ENCODE results near the gene PRR12.

The PRR12 gene

DNA sequence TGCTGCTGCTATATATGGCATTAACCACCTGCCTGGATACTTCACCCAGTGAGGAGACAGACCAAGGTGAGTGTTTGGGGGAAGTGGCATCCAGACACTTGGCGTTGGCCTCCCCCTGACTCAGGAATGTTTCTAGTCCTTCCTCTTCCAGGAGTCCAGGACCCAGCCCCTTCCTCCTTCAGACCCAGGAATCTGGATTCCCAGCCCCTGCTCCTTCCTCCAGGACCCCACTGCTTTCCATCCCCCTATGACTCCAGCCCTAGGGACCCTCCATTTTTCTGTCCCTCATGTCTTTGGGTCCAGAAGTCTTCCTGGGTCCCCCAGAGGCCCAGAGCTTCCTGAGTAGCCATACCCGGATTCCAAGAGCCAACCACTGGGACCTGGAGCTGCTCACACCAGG, 7.7 kb upstream of the PRR12 start:
- Histone ChIP-seq H3K79me2 (ENCODE audit: control insufficient read depth, insufficient read depth, low read length) (peaks cover 12% of the 10 kb centered on the region), H3K18ac (ENCODE audit: low read length) (no peak overlapping the region), H3K4me3 (ENCODE audit: low read length) (no peak overlapping the region), H2BK120ac (ENCODE audit: low read depth, low read length) (no peak overlapping the region), H3K4me1 (ENCODE audit: control insufficient read depth, low read depth, low read length) (peaks cover 2% of the 10 kb centered on the region), H3K23ac (ENCODE audit: low read length) (no peak overlapping the region), H3K36me3 (ENCODE audit: control insufficient read depth, insufficient read depth, low read length) (no peaks in the 10 kb centered on the region), H3K9ac (ENCODE audit: low read length) (no peak overlapping the region), H2BK5ac (ENCODE audit: low read length) (no peak overlapping the region), H3K4ac (ENCODE audit: low read depth, low read length) (no peak overlapping the region), H3K56ac (ENCODE audit: low read length) (no peak overlapping the region), H4K5ac (ENCODE audit: low read length) (no peak overlapping the region), H3K27ac (ENCODE audit: low read depth, low read length) (no peak overlapping the region), H4K8ac (ENCODE audit: low read depth, low read length) (no peak overlapping the region), H2AK5ac (ENCODE audit: low read length) (no peak overlapping the region), H3K27me3 (ENCODE audit: insufficient read depth, low read length, poor library complexity) (no peaks in the 10 kb centered on the region), H2BK15ac (replicated peaks; ENCODE audit: low read depth) (no peak overlapping the region), H3K79me1 (ENCODE audit: low read length) (peaks cover 3% of the 10 kb centered on the region), H3K4me2 (ENCODE audit: low read length) (no peak overlapping the region)
- WGBS (ENCODE audit: extremely low coverage, insufficient coverage, low lambda C conversion rate) = no CpG with 5 or more reads among the region's 2 CpGs
- no peak for DNase-seq

DNA sequence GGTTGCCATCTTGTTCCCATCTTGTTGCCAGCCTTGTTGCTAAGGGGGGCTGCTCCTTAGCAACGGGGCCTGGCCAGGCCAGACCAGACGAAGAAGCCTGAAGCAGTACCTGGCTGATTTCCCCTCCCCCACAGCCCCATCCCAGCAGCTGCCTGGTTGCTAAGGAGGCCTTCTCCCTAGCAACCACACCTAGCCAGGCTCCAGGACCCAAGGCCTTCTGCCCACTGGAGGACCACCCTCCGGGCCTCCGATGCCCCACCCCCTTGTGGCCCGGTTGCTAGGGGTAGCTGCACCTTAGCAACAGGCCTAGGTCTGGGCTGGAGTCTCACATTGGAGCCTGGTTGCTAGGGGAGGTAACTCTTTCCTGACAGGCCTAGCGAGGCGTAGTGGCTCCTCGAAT, 6.0 kb upstream of the PRR12 start:
- WGBS (ENCODE audit: extremely low coverage, insufficient coverage, low lambda C conversion rate) = no CpG with 5 or more reads among the region's 8 CpGs
- Histone ChIP-seq H3K18ac (ENCODE audit: low read length) (no peak overlapping the region), H3K4ac (ENCODE audit: low read depth, low read length) (no peak overlapping the region), H3K79me2 (ENCODE audit: control insufficient read depth, insufficient read depth, low read length) (peaks cover under 1% of the 10 kb centered on the region), H2BK120ac (ENCODE audit: low read depth, low read length) (no peak overlapping the region), H3K79me1 (ENCODE audit: low read length) (peaks cover under 1% of the 10 kb centered on the region), H4K8ac (ENCODE audit: low read depth, low read length) (no peak overlapping the region), H3K56ac (ENCODE audit: low read length) (no peak overlapping the region), H3K4me2 (ENCODE audit: low read length) (no peak overlapping the region), H3K4me1 (ENCODE audit: control insufficient read depth, low read depth, low read length) (peaks cover 2% of the 10 kb centered on the region), H3K4me3 (ENCODE audit: low read length) (no peak overlapping the region), H2AK5ac (ENCODE audit: low read length) (no peak overlapping the region), H3K23ac (ENCODE audit: low read length) (no peak overlapping the region), H3K27ac (ENCODE audit: low read depth, low read length) (no peak overlapping the region), H3K27me3 (ENCODE audit: insufficient read depth, low read length, poor library complexity) (no peaks in the 10 kb centered on the region), H2BK15ac (replicated peaks; ENCODE audit: low read depth) (no peak overlapping the region), H2BK5ac (ENCODE audit: low read length) (no peak overlapping the region), H3K36me3 (ENCODE audit: control insufficient read depth, insufficient read depth, low read length) (no peaks in the 10 kb centered on the region), H3K9ac (ENCODE audit: low read length) (no peak overlapping the region), H4K5ac (ENCODE audit: low read length) (no peak overlapping the region)
- peak; percentile 93 for DNase-seq

DNA sequence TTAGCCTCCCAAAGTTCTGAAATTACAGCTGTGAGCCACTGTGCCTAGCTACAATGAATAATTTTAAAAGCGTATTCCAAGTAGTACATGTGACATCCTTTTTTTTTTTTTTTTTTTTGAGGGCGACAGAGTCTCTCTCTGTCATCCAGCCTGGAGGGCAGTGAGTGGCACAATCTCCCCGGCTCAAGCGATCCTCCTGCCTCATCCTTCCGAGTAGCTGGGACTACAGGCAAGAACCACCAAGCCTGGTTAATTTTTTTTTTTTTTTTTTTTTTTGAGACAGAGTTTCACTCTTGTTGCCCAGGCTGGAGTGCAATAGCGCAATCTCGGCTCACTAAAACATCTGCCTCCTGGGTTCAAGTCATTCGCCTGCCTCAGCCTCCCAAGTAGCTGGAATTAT, 3.8 kb upstream of the PRR12 start:
- Histone ChIP-seq H2BK15ac (replicated peaks; ENCODE audit: low read depth) (no peak overlapping the region), H3K56ac (ENCODE audit: low read length) (no peak overlapping the region), H3K79me2 (ENCODE audit: control insufficient read depth, insufficient read depth, low read length) (peaks cover 9% of the 10 kb centered on the region), H2BK5ac (ENCODE audit: low read length) (no peak overlapping the region), H3K4me1 (ENCODE audit: control insufficient read depth, low read depth, low read length) (no peaks in the 10 kb centered on the region), H3K23ac (ENCODE audit: low read length) (no peak overlapping the region), H3K27ac (ENCODE audit: low read depth, low read length) (no peak overlapping the region), H3K4me2 (ENCODE audit: low read length) (no peak overlapping the region), H4K8ac (ENCODE audit: low read depth, low read length) (no peak overlapping the region), H3K79me1 (ENCODE audit: low read length) (no peaks in the 10 kb centered on the region), H3K18ac (ENCODE audit: low read length) (no peak overlapping the region), H3K27me3 (ENCODE audit: insufficient read depth, low read length, poor library complexity) (no peaks in the 10 kb centered on the region), H3K4ac (ENCODE audit: low read depth, low read length) (no peak overlapping the region), H2BK120ac (ENCODE audit: low read depth, low read length) (no peak overlapping the region), H2AK5ac (ENCODE audit: low read length) (no peak overlapping the region), H3K4me3 (ENCODE audit: low read length) (no peak overlapping the region), H4K5ac (ENCODE audit: low read length) (no peak overlapping the region), H3K36me3 (ENCODE audit: control insufficient read depth, insufficient read depth, low read length) (no peaks in the 10 kb centered on the region), H3K9ac (ENCODE audit: low read length) (no peak overlapping the region)
- DNase-seq = no peak
- no CpG with 5 or more reads among the region's 8 CpGs for WGBS (ENCODE audit: extremely low coverage, insufficient coverage, low lambda C conversion rate)

DNA sequence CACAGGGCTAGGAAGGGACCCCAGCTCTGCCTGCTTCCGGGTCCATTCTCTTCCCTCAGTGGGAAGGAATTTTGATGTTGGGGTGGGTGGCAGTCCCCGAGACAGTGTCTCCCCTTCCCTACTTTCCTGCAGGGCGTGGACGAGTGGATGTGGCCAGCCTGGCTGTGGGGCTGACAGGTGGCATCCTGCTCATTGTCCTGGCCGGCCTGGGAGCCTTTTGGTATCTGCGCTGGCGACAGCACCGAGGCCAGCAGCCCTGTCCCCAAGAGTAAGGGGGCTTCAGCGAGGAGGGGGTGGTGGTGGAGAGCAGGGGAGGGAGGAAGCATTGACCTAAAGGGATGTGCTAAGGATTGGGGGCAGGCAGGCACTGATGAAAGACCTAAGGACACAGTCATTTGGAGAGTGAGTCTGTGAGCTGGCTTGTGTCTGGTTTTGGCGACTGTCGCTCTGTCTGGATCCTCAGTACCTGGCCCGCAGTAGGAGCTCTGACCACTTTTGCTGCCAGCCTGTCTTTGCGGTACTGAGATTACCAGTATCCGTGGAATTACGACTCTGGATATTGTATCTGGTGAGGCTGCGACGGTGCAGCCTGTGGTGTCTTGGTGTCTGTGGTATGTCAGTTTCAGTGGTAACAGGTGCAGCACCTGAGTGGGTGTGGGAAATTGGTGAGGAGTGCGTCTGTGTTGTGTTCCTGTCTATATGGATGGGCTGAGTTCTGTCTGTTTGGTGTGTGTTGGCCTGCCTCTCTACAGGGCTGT, 2.4 kb upstream of the PRR12 start:
- Histone ChIP-seq H3K18ac (ENCODE audit: low read length) (no peak overlapping the region), H2BK15ac (replicated peaks; ENCODE audit: low read depth) (no peak overlapping the region), H3K23ac (ENCODE audit: low read length) (no peak overlapping the region), H3K79me2 (ENCODE audit: control insufficient read depth, insufficient read depth, low read length) (peaks cover 16% of the 10 kb centered on the region), H3K27me3 (ENCODE audit: insufficient read depth, low read length, poor library complexity) (no peaks in the 10 kb centered on the region), H3K27ac (ENCODE audit: low read depth, low read length) (no peak overlapping the region), H2AK5ac (ENCODE audit: low read length) (no peak overlapping the region), H3K4me3 (ENCODE audit: low read length) (no peak overlapping the region), H4K5ac (ENCODE audit: low read length) (no peak overlapping the region), H3K4me2 (ENCODE audit: low read length) (no peak overlapping the region), H3K4ac (ENCODE audit: low read depth, low read length) (no peak overlapping the region), H2BK120ac (ENCODE audit: low read depth, low read length) (no peak overlapping the region), H3K9ac (ENCODE audit: low read length) (no peak overlapping the region), H3K79me1 (ENCODE audit: low read length) (no peaks in the 10 kb centered on the region), H3K36me3 (ENCODE audit: control insufficient read depth, insufficient read depth, low read length) (no peaks in the 10 kb centered on the region), H4K8ac (ENCODE audit: low read depth, low read length) (no peak overlapping the region), H2BK5ac (ENCODE audit: low read length) (no peak overlapping the region), H3K56ac (ENCODE audit: low read length) (no peak overlapping the region), H3K4me1 (ENCODE audit: control insufficient read depth, low read depth, low read length) (no peaks in the 10 kb centered on the region)
- no CpG with 5 or more reads among the region's 18 CpGs for WGBS (ENCODE audit: extremely low coverage, insufficient coverage, low lambda C conversion rate)
- DNase-seq = no peak

DNA sequence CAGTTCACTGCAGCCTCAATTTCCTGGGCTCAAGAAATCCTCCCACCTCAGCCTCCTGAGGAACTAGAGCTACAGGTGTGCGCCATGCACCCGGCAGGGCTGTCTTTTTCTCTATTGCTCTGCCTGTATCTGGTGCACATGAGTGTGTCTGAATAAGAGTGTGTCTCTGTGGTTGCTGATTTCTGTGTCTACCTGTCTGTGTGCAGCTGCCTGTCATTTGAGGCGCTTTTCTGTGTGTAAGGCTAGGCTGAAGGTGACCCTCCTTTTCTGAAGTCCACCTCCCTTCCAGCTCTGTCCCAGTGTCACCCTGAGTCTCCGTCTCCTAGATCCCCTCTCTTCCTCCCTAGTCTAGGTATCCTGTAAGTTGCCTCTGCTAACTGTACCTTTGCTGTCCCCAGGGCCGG, 1.5 kb upstream of the PRR12 start:
- H3K9ac ChIP-seq (ENCODE audit: low read length) = peak overlapping the region; percentile 26
- H3K56ac ChIP-seq (ENCODE audit: low read length) = peak overlapping the region; percentile 69
- H3K18ac ChIP-seq (ENCODE audit: low read length) = peak overlapping the region; percentile 29
- H3K4me3 ChIP-seq (ENCODE audit: low read length) = no peak overlapping the region
- no peaks in the 10 kb centered on the region for H3K36me3 ChIP-seq (ENCODE audit: control insufficient read depth, insufficient read depth, low read length)
- H3K23ac ChIP-seq (ENCODE audit: low read length) = no peak overlapping the region
- no peak overlapping the region for H2BK5ac ChIP-seq (ENCODE audit: low read length)
- H2AK5ac ChIP-seq (ENCODE audit: low read length) = no peak overlapping the region
- no peak overlapping the region for H4K8ac ChIP-seq (ENCODE audit: low read depth, low read length)
- H2BK120ac ChIP-seq (ENCODE audit: low read depth, low read length) = no peak overlapping the region
- peaks cover 25% of the 10 kb centered on the region for H3K79me2 ChIP-seq (ENCODE audit: control insufficient read depth, insufficient read depth, low read length)
- H3K79me1 ChIP-seq (ENCODE audit: low read length) = peaks cover 6% of the 10 kb centered on the region
- no CpG with 5 or more reads among the region's 5 CpGs for WGBS (ENCODE audit: extremely low coverage, insufficient coverage, low lambda C conversion rate)
- no peaks in the 10 kb centered on the region for H3K4me1 ChIP-seq (ENCODE audit: control insufficient read depth, low read depth, low read length)
- H2BK15ac ChIP-seq (replicated peaks; ENCODE audit: low read depth) = no peak overlapping the region
- H3K4ac ChIP-seq (ENCODE audit: low read depth, low read length) = no peak overlapping the region
- H4K5ac ChIP-seq (ENCODE audit: low read length) = no peak overlapping the region
- no peaks in the 10 kb centered on the region for H3K27me3 ChIP-seq (ENCODE audit: insufficient read depth, low read length, poor library complexity)
- DNase-seq = no peak
- no peak overlapping the region for H3K27ac ChIP-seq (ENCODE audit: low read depth, low read length)
- H3K4me2 ChIP-seq (ENCODE audit: low read length) = peak overlapping the region; percentile 3
